Hepatocyte (in vitro differentiated cells): ENCODE data around the gene UBXN7.

Source experiments
- EZH2phosphoT487 ChIP-seq: fragments of 200-600 bp; sonication (generic); IDR thresholded peaks from one replicate; pipeline ENCODE4 v1.6.1; 2018; ENCODE audit warnings: antibody characterized with exemption, mild to moderate bottlenecking, low read depth, moderate library complexity; ENCODE audit not compliant: unreplicated experiment, severe bottlenecking
- TF ChIP-seq, protein P1 (sequence below): fragments of 200-600 bp; sonication (generic); IDR thresholded peaks from 2 replicates; pipeline ENCODE4 v1.5.1; 2016; ENCODE audit warnings: antibody characterized with exemption, mild to moderate bottlenecking; ENCODE audit not compliant: poor library complexity

DNA sequence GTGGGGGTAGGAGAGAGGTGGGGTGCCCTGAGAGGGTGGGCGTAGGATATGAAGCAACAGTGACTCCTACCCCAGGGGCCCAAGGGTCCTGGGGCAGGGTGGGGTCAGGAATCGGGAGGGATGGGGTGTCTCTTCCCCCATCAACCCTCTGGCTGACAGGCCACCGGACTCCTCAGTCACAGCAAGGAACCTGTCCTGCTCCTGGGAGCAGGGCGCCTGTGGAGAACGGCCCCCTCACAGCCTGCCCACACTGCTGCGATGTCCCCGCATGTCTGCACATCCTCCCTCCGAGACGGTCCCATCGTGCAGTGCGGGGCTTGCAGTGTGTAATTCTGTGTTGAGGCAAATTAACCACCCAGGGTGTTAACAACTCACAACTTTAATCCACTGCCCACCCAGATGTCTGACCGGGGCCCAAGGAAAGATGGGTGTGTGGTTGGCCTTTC lies 96.7 kb downstream of the UBXN7 start:
- TF ChIP-seq, protein P1, sequence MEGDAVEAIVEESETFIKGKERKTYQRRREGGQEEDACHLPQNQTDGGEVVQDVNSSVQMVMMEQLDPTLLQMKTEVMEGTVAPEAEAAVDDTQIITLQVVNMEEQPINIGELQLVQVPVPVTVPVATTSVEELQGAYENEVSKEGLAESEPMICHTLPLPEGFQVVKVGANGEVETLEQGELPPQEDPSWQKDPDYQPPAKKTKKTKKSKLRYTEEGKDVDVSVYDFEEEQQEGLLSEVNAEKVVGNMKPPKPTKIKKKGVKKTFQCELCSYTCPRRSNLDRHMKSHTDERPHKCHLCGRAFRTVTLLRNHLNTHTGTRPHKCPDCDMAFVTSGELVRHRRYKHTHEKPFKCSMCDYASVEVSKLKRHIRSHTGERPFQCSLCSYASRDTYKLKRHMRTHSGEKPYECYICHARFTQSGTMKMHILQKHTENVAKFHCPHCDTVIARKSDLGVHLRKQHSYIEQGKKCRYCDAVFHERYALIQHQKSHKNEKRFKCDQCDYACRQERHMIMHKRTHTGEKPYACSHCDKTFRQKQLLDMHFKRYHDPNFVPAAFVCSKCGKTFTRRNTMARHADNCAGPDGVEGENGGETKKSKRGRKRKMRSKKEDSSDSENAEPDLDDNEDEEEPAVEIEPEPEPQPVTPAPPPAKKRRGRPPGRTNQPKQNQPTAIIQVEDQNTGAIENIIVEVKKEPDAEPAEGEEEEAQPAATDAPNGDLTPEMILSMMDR: no peak
- TF ChIP-seq EZH2phosphoT487: no peak
